ENCODE data around the gene MAK.
"Not testable (repeated sequence)": the region's sequence is repeated elsewhere in the genome, so short reads cannot be mapped to it uniquely, and the experiment has no call there.

MAK gene

DNA sequence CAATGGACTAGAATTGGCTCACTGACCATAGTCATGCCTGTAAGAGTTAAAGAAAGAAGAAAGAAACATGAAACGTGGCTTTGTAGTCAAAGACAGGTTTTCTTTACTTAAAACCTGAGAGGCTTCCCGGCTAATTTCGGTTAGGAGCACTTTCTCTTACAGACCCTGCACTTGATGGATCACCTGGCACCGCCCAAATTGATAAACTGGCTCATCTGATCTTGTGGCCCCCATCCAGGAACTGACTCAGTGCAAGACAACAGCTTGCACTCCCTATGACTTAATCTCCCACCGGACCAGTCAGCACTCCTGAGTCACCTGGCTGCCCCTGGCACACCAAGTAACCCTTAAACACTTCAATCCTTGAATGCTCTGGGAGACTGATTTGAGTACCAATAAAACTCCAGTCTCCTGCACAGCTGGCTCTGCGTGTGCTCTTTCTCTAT lies 78.4 kb downstream of the MAK start:
- no peak for DNase-seq (ENCODE audit: low spot score)
- TF ChIP-seq, protein P1, sequence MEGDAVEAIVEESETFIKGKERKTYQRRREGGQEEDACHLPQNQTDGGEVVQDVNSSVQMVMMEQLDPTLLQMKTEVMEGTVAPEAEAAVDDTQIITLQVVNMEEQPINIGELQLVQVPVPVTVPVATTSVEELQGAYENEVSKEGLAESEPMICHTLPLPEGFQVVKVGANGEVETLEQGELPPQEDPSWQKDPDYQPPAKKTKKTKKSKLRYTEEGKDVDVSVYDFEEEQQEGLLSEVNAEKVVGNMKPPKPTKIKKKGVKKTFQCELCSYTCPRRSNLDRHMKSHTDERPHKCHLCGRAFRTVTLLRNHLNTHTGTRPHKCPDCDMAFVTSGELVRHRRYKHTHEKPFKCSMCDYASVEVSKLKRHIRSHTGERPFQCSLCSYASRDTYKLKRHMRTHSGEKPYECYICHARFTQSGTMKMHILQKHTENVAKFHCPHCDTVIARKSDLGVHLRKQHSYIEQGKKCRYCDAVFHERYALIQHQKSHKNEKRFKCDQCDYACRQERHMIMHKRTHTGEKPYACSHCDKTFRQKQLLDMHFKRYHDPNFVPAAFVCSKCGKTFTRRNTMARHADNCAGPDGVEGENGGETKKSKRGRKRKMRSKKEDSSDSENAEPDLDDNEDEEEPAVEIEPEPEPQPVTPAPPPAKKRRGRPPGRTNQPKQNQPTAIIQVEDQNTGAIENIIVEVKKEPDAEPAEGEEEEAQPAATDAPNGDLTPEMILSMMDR (IDR thresholded peaks at IDR 0.05; ENCODE audit: borderline replicate concordance, control extremely low read depth, extremely low read depth, insufficient read depth, missing control alignments), result no peak
- in situ Hi-C loops (cut with MboI; ENCODE audit: low sequenced_read_pairs, unreplicated experiment), result no loop called here

DNA sequence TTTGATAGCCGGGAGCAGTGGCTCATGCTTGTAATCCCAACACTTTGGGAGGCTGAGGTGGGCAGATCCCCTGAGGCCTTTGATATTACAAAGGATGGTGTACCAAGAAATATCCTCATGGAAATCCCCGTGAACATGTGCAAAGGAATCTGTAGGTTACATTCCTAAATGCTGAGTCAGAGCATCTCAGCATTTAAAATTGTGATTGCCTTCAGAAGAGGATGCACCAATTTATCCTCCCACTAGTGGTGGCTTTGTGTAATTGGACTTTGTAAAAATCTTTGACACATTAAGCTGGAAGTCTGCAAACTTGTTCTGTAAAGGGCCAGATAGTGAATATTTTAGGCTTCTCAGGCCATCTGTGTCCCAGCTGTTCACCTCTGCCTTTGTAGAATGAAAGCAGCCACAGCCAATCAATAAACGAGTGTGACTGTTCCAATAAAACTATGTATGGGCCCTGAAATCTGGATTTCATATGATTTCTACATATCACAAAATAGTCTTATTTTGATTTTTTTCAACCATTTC lies 79.0 kb downstream of the MAK start:
- DNase-seq (ENCODE audit: low spot score), result no peak
- in situ Hi-C loops (cut with MboI; ENCODE audit: low sequenced_read_pairs, unreplicated experiment), result no loop called here
- TF ChIP-seq, protein P1 (IDR thresholded peaks at IDR 0.05; ENCODE audit: borderline replicate concordance, control extremely low read depth, extremely low read depth, insufficient read depth, missing control alignments), result peak; percentile 28

DNA sequence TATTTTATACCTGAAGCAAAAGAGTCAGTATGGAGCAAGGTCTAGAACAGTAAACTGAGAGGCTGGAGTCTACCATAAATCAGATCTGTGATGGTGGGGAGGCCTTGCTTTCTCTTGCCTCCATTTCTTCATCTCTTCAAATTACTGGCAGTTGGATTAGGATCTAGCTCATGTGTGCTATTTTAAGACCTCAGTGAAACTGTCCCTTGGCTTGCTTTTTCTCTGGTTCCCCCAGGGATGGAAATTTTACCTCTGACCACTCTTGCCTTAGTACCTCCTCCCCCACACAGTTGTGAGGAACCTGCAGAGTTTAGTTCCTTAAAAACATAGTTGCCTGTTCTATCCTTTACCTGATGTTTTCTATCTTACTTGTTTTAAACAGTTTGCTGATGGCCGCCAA lies 82.3 kb downstream of the MAK start:
- in situ Hi-C loops (cut with MboI; ENCODE audit: low sequenced_read_pairs, unreplicated experiment), result no loop called here
- TF ChIP-seq, protein P1 (IDR thresholded peaks at IDR 0.05; ENCODE audit: borderline replicate concordance, control extremely low read depth, extremely low read depth, insufficient read depth, missing control alignments), result no peak
- no peak for DNase-seq (ENCODE audit: low spot score)

DNA sequence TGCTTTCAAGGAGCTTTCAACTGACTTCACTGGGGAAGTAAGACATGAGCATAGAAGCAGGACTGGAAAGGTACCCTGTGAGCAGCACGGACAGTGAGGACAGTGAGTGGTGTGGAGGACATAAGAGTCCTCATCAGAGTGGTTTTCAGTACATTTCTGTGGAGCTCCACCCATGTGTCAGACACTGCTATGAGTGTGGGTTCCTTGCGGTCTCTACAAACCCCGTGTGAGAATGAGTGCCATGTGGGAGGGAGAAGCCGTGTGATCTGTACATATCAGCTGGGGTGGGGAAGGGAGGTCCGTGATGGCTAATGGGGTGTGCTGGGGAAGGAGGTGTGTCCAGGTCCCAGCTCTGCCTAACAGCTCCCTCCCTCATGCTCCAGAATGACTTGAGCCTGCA lies 86.6 kb downstream of the MAK start:
- DNase-seq (ENCODE audit: low spot score); in situ Hi-C loops (cut with MboI; ENCODE audit: low sequenced_read_pairs, unreplicated experiment): not testable (repeated sequence)

DNA sequence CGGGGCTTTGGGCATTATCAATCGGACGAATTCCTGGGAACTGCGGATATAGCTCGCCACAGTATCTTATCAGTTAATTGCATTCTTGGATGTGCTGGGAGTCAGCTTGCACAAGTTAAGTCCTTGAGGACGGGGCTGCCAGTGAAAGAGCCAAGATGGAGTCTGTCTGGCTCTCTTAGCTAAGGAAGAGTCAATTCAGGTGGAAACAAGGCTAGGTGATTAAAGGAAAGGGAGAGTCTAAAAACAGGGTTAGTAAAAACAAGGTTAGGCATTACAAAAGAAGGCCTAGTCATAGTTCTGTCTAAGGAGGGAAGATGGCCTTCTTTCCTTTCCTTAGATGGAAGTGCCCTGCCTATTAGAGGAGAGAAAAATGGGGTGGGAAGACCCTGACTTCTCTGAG lies 87.8 kb downstream of the MAK start:
- in situ Hi-C loops (cut with MboI; ENCODE audit: low sequenced_read_pairs, unreplicated experiment); DNase-seq (ENCODE audit: low spot score): not testable (repeated sequence)

DNA sequence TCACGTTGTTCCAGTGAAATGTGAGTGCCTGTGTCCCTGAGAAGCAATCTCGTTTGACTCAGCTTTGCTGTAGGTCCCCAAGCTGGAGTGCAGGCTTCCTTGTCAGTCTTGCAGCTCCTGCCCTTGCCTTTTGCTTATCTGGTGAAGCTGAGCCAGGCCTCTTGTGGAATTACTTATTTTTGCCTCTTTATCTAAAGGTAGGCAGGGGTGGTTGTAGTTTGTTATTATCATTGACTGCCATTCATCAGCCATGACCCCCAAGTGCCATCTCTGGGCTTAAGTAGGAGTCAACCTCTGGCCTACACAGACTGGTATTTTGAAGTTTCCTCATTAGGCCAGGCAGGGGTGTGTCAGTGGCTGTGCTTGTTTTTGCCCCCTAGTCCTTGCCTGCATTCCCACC lies 88.6 kb downstream of the MAK start:
- TF ChIP-seq, protein P1 (IDR thresholded peaks at IDR 0.05; ENCODE audit: borderline replicate concordance, control extremely low read depth, extremely low read depth, insufficient read depth, missing control alignments), result no peak
- no peak for DNase-seq (ENCODE audit: low spot score)
- in situ Hi-C loops (cut with MboI; ENCODE audit: low sequenced_read_pairs, unreplicated experiment), result no loop called here

DNA sequence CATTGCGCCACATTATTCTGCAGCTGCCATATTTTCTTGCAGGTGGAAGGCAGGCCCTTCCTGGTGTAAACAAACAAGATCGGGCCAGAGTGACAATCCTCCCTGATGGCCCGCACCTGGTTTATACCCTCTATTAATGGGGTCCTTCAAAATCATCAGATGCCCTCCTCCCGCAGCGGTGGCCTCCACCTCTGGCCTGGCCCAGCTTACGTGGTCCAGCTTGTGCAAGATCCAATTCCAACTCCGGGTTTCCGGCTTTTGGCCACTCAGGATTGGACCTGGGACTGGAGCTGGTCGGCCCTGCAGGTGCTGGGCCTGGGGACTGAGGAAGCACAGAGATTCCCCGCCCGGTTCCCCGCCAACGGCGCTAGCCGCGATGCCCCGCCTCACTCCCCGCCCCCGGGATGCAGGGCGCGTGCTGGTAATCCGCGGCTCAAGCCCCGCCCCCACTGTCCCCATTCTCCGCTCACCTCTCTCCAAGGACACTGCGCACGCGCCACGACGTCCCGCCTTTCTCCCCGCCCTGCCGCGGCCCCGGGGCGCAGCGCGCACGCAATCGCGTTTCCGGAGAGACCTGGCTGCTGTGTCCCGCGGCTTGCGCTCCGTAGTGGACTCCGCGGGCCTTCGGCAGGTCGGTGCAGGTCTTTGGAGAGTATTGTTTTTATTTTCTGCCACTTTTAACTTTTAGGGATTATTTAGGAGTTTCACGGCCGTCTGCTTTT lies 90.9 kb downstream of the MAK start, which contains the start of gene TMEM14B:
TMEM14B (plus strand) TSS at position 555 of the 722 bp plus-strand sequence. CDS start 1,441 bp downstream, outside the sequence.
- in situ Hi-C loops (cut with MboI; ENCODE audit: low sequenced_read_pairs, unreplicated experiment), result no loop called here
- TF ChIP-seq, protein P1 (IDR thresholded peaks at IDR 0.05; ENCODE audit: borderline replicate concordance, control extremely low read depth, extremely low read depth, insufficient read depth, missing control alignments), result no peak
- peak; percentile 100 for DNase-seq (ENCODE audit: low spot score)

All from GM13976 (cell line).